CD14-positive monocyte (primary cell): ENCODE data around the gene UNC5C. TPM values are rescaled to one million over a fixed set of nuclear protein-coding genes. Genes with fewer than 3 reads are reported as not detected.

Experiments used
- DNase-seq, 3 donors: peaks; one replicate each; pipeline ENCODE4 v3.0.0-alpha.2; 2011 to 2022
- H2AFZ ChIP-seq: 2 replicates; pipeline ENCODE4 v1.6.0; 2012; ENCODE audit warnings: mild to moderate bottlenecking, low read depth, low read length, inconsistent platforms; ENCODE audit not compliant: insufficient read depth, poor library complexity, severe bottlenecking
- H3K27ac ChIP-seq, 2 donors: 1 replicate in 1 of 2; 2 replicates in 1 of 2; pipeline ENCODE4 v1.5.1; 2012 to 2013; ENCODE audit warnings: low read length in 2 of 2, control low read depth in 1 of 2, inconsistent platforms in 1 of 2, low read depth in 1 of 2, mild to moderate bottlenecking in 1 of 2
- H3K27me3 ChIP-seq, 2 donors: one replicate each; pipeline versions ENCODE4 v1.6.0 to v1.6.1; 2011 to 2013; ENCODE audit warnings: low read length in 2 of 2; ENCODE audit not compliant: control insufficient read depth in 2 of 2, insufficient read depth in 2 of 2
- H3K36me3 ChIP-seq, 2 donors: replicated peaks in 1 of 2; 1 replicate in 1 of 2; 2 replicates in 1 of 2; pipeline versions ENCODE4 v1.5.1 to v1.6.1; 2012 to 2013; ENCODE audit warnings: low read length in 2 of 2, control low read depth in 1 of 2, inconsistent platforms in 1 of 2, mild to moderate bottlenecking in 1 of 2; ENCODE audit not compliant: insufficient read depth in 2 of 2, control insufficient read depth in 1 of 2
- H3K4me1 ChIP-seq, 2 donors: 1 replicate in 1 of 2; 2 replicates in 1 of 2; pipeline versions ENCODE4 v1.5.1 to v1.6.1; 2012 to 2013; ENCODE audit warnings: low read length in 2 of 2, control low read depth in 1 of 2, inconsistent platforms in 1 of 2, mild to moderate bottlenecking in 1 of 2, moderate library complexity in 1 of 2; ENCODE audit not compliant: insufficient read depth in 2 of 2, control insufficient read depth in 1 of 2
- H3K4me2 ChIP-seq: replicated peaks from 2 replicates; pipeline ENCODE3; 2012; ENCODE audit warnings: low read length, moderate library complexity, mild to moderate bottlenecking; ENCODE audit not compliant: poor library complexity, severe bottlenecking; ENCODE audit errors: extremely low read depth
- H3K4me3 ChIP-seq, 3 experiments: fragments of 200-600 bp in 1 of 3; sonication (generic) in 1 of 3; replicated peaks in 1 of 3; 1 replicate in 2 of 3; 2 replicates in 1 of 3; pipeline ENCODE4 v1.5.1; 2011 to 2013; ENCODE audit warnings: low read length in 3 of 3, mild to moderate bottlenecking in 3 of 3, control low read depth in 2 of 3, low read depth in 2 of 3, inconsistent platforms in 1 of 3, moderate library complexity in 1 of 3
- H3K79me2 ChIP-seq: 2 replicates; pipeline ENCODE4 v1.6.0; 2012; ENCODE audit warnings: mild to moderate bottlenecking, control low read depth, inconsistent platforms, low read length, moderate library complexity; ENCODE audit not compliant: insufficient read depth
- H3K9ac ChIP-seq: 2 replicates; pipeline ENCODE4 v1.6.0; 2017; ENCODE audit warnings: low read length, mild to moderate bottlenecking; ENCODE audit not compliant: insufficient read depth, poor library complexity, severe bottlenecking
- H3K9me3 ChIP-seq, 2 donors: replicated peaks in 1 of 2; 1 replicate in 1 of 2; 2 replicates in 1 of 2; pipeline versions ENCODE4 v1.5.1 to v1.6.1; 2012 to 2013; ENCODE audit warnings: low read length in 2 of 2, control low read depth in 1 of 2; ENCODE audit not compliant: control insufficient read depth in 1 of 2, insufficient read depth in 1 of 2
- H4K20me1 ChIP-seq: 2 replicates; pipeline ENCODE4 v1.6.0; 2012; ENCODE audit warnings: mild to moderate bottlenecking, low read length, control low read depth, moderate library complexity; ENCODE audit not compliant: insufficient read depth
- H3K27ac Mint-ChIP-seq, 7 donors: one replicate each; pipeline ENCODE4 v1.8.0; 2020; ENCODE audit warnings: mild to moderate bottlenecking in 7 of 7, mixed read lengths in 7 of 7, moderate library complexity in 6 of 7, inconsistent platforms in 2 of 7
- H3K27me3 Mint-ChIP-seq, 3 donors: one replicate each; pipeline ENCODE4 v1.8.0; 2021 to 2022; ENCODE audit warnings: low read depth in 3 of 3, mild to moderate bottlenecking in 3 of 3, mixed read lengths in 3 of 3, moderate library complexity in 3 of 3, inconsistent platforms in 1 of 3
- H3K36me3 Mint-ChIP-seq, 2 donors: one replicate each; pipeline ENCODE4 v1.8.0; 2020; ENCODE audit warnings: mixed read lengths in 2 of 2, inconsistent platforms in 1 of 2, mild to moderate bottlenecking in 1 of 2
- H3K4me1 Mint-ChIP-seq: one replicate; pipeline ENCODE4 v1.8.0; 2020; ENCODE audit warnings: mild to moderate bottlenecking, mixed read lengths
- H3K4me3 Mint-ChIP-seq, 2 donors: one replicate each; pipeline ENCODE4 v1.8.0; 2020; ENCODE audit warnings: mild to moderate bottlenecking in 2 of 2, mixed read lengths in 2 of 2, moderate library complexity in 1 of 2
- H3K9me3 Mint-ChIP-seq, 7 donors: one replicate each; pipeline ENCODE4 v1.8.0; 2020 to 2022; ENCODE audit warnings: mixed read lengths in 7 of 7, mild to moderate bottlenecking in 6 of 7, moderate library complexity in 6 of 7, inconsistent platforms in 2 of 7
- CTCF ChIP-seq: fragments of 200-600 bp; IDR thresholded peaks from one replicate; pipeline ENCODE4 v1.8.0; 2022; ENCODE audit warnings: antibody characterized with exemption, mild to moderate bottlenecking
- WGBS: methylation state at CpG from one replicate; pipeline ENCODE4 v1.1.5; 2013; ENCODE audit warnings: missing lambda C conversion rate; ENCODE audit not compliant: insufficient coverage; 5-methylcytosine and 5-hydroxymethylcytosine counted together
- intact Hi-C, 2 donors: fragments of 100-400 bp; cut with micrococcal nuclease; formaldehyde crosslinking; loops; one replicate each; pipeline versions ENCODE4 v1.15.0 to v1.15.1; 2023
- polyA plus RNA-seq, 3 donors: library from polyadenylated mRNA; depleted of rRNA in 1 of 3; unstranded in 2 of 3; stranded (reverse) in 1 of 3; fragments of 300-500 nt in 2 of 3; fragments of >200 nt in 1 of 3; fragmentation: Illumina TruSeq in 2 of 3; gene quantifications; 1 replicate in 2 of 3; 2 replicates in 1 of 3; pipeline ENCODE4 v1.2.3, GENCODE V29; 2012 to 2021

UNC5C gene
- polyA plus RNA-seq, 3 donors = 0.03 TPM; not detected in 2

DNA sequence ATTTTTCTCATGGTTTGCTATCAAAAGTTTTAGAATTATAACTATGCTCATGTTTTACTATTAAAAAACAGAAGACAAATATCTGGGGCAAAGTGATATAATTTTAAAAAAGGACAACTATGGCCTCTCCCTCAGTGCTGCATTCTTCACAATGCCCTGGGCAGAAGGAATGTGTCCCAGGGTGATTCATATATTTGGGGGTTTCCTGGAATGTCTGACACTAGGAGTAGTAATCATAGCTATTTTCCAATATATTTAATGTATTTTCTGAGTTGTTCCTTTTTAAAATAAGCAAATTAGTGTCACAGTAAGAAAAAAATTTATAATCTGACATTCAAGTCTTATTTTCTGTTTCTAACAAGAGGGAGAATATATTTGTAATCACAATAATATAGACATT lies 281.7 kb downstream of the UNC5C start:
- Histone ChIP-seq H3K9me3 (peaks cover 0 to 2% of the 10 kb centered on the region in 2 donors), H3K4me2 (no peak overlapping the region), H3K27ac (no peak overlapping the region), H3K9ac (no peak overlapping the region), H3K36me3 (no peaks in the 10 kb centered on the region), H3K4me3 (no peak overlapping the region), H4K20me1 (no peaks in the 10 kb centered on the region), H3K79me2 (no peaks in the 10 kb centered on the region), H2AFZ (no peak overlapping the region), H3K4me1 (no peaks in the 10 kb centered on the region), H3K27me3 (no peaks in the 10 kb centered on the region)
- intact Hi-C loops = no loop called here
- DNase-seq = no peak
- Mint-ChIP-seq H3K36me3 (no peaks in the 10 kb centered on the region), H3K9me3 (peaks cover 0 to 12% (median 4%) of the 10 kb centered on the region in 7 donors), H3K4me3 (no peak overlapping the region), H3K27ac (no peak overlapping the region), H3K4me1 (no peaks in the 10 kb centered on the region), H3K27me3 (peaks cover 0 to 2% (median 1%) of the 10 kb centered on the region in 3 donors)
- no peak for TF ChIP-seq CTCF

GRCh38 chr4:95265814-95266740 lies 282.7 kb downstream of the UNC5C start:
- H3K4me1 ChIP-seq = no peaks in the 10 kb centered on the region
- H4K20me1 ChIP-seq = no peaks in the 10 kb centered on the region
- Mint-ChIP-seq H3K9me3 (peaks cover 0 to 10% (median 2%) of the 10 kb centered on the region in 7 donors), H3K36me3 (no peaks in the 10 kb centered on the region), H3K4me1 (no peaks in the 10 kb centered on the region), H3K4me3 (no peak overlapping the region), H3K27me3 (peaks cover 0 to 2% (median 0%) of the 10 kb centered on the region in 3 donors), H3K27ac (no peak overlapping the region)
- no peaks in the 10 kb centered on the region for H3K36me3 ChIP-seq
- H3K4me3 ChIP-seq = no peak overlapping the region
- intact Hi-C loops = no loop called here
- no peak for DNase-seq
- H2AFZ ChIP-seq = no peak overlapping the region
- no CpG with 5 or more reads among the region's 5 CpGs for WGBS
- TF ChIP-seq CTCF = no peak
- H3K27ac ChIP-seq = no peak overlapping the region
- no peaks in the 10 kb centered on the region for H3K27me3 ChIP-seq
- H3K9ac ChIP-seq = no peak overlapping the region
- no peaks in the 10 kb centered on the region for H3K9me3 ChIP-seq
- H3K79me2 ChIP-seq = no peaks in the 10 kb centered on the region
- H3K4me2 ChIP-seq = no peak overlapping the region
